Stimulated activated CD8-positive, alpha-beta memory T cell treated with anti-CD3 and anti-CD28 coated beads, Interleukin-7, amount 100 ng/mL, for 48 hours (primary cell): ENCODE results near the gene SLC7A7.
"Not testable (repeated sequence)": the region's sequence is repeated elsewhere in the genome, so short reads cannot be mapped to it uniquely, and the experiment has no call there.

Experiments used
- DNase-seq, 2 donors: peaks; one replicate each; pipeline ENCODE4 v3.0.0-alpha.2; 2020; ENCODE audit warnings: low read depth in 1 of 2; ENCODE audit errors: extremely low read depth in 1 of 2

The SLC7A7 gene

GRCh38 chr14:22793976-22794375, 21.3 kb downstream of the SLC7A7 start:
- DNase-seq: no peak

GRCh38 chr14:22793550-22793949, 21.7 kb downstream of the SLC7A7 start:
- not testable (repeated sequence) for DNase-seq

DNA sequence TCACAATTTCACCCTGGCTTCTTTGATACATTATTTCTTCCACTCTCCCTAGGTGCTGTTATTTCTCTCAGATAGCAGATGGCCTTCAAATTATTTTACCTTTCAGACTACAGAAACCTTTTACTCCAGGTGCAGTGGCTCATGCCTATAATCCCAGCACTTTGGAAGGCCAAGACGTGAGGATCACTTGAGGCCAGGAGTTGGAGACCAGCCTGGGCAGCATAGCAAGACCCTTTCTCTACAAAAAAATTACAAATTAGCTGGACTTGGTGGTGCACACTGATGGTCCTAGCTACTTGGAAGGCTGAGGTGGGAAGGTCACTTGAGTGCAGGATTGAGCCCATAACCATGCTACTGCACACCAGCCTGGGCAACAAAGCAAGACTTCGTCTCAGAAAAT, 23.1 kb downstream of the SLC7A7 start:
- no peak for DNase-seq

DNA sequence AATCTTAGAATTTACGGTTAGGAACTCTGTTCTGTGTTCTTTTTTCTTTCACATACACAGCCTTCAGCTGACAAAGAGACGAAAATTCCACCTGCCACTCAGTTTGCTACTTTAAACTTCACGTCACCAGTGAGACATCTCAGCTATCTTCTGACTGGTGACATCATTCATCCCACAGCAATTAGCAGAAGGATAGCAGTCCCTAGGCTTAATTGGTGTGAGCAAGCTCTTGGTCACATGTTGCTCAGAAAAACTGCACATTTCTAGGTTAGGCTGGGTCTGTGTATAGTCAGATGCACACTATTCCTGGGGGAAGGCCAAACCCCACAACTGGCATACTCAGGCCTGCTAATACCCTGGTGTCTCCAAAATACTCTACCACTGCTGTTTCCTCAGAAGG, 23.9 kb downstream of the SLC7A7 start:
- DNase-seq: no peak

GRCh38 chr14:22786685-22787084, 28.6 kb downstream of the SLC7A7 start:
- no peak for DNase-seq

GRCh38 chr14:22781301-22781991, 33.8 kb downstream of the SLC7A7 start:
- DNase-seq: no peak

DNA sequence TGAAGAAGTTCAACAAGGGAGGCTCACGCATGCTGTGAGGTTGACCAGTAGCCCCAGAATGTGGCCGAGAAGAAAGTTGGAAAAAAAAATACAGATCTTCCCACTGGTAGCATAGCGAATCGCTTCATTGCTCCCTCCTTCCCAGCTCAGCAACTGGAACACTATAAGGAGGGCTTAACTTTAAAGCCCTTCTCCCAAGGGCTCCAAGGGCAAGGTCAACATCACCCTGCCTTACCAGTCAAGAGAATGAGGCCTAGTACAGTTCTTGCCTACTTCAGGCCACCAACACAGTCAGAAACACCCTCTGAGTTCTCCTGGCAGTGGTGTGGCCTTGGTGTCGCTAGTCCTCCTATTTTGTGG, 34.3 kb downstream of the SLC7A7 start:
- no peak for DNase-seq

GRCh38 chr14:22780105-22780679, 35.0 kb downstream of the SLC7A7 start:
- DNase-seq: no peak

GRCh38 chr14:22778084-22778483, 37.2 kb downstream of the SLC7A7 start:
- no peak for DNase-seq

GRCh38 chr14:22776849-22777248, 38.4 kb downstream of the SLC7A7 start:
- DNase-seq: not testable (repeated sequence)

DNA sequence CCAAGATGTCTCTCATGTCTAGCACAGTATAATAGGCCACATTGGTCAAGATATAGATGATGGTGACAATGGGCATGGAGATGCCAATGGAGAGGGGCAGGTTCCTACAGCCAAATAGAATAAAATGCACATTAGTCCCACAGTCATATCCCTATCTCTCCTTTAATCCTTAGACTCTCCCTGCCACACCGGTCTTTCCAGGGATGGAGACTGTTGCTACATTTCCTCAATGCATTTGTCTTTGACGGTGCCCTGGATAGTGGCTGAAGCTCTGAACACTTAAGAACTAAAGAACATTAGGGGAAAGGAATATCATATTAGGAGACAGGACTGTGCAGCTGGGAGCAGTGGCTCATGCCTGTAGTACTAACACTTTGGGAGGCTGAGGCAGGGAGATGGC, 39.0 kb downstream of the SLC7A7 start:
- no peak for DNase-seq

DNA sequence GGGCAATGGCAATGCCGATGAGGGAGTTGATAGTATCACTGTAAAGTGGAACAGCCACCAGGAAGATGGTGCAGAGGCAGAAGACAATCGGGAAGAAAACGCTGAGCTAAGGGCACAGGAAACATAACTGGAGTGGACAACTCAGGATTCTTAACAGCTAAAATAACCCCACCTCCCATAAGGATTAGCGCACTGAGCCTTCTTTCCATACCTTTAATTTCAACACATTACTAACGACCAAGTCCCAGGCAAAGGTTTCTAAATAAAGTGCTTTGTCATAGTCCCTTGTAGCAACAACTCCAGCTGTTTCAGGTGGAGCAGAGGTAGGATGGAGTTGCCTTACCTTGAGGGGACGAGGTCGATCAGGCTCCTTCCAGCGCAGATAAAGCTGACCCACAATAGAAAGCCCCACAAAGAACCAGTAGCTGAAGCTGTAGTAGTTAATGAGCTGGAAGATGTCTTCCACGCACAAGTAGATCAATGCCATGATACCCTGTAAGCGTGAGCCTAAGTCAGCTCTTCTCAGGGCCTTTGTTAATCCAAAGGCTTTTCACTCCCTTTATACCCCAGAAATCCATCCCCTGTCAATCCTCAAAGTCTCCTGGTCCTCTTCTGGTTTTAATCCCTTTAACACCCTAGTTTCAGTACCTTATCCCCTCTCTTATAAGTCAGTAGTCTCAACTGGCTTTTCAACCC, 41.1 kb downstream of the SLC7A7 start:
- DNase-seq: no peak

- DNase-seq: no peak
These were observed 41.8 kb downstream of the SLC7A7 start for GRCh38 chr14:22773162-22774010.

- DNase-seq: no peak
These were observed 42.5 kb downstream of the SLC7A7 start for GRCh38 chr14:22772725-22773124.

GRCh38 chr14:22770481-22771187, 44.6 kb downstream of the SLC7A7 start:
- DNase-seq: no peak

- DNase-seq: no peak
These were observed 45.9 kb downstream of the SLC7A7 start for GRCh38 chr14:22769369-22769768.

DNA sequence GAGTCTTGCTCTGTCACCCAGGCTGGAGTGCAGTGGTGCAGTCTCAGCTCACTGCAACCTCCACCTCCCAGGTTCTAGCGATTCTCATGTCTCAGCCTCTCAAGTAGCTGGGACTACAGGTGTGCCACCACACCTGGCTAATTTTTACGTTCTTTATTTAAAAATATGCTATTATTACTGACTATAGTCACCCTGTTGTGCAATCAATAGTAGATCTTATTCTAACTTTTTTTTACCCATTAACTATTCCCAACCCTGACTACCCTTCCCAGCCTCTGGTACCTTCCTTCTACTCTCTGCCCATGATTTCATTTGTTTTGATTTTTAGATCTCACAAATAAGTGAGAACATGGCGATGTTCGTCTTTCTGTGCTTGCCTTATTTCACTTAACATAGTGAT, 46.3 kb downstream of the SLC7A7 start:
- DNase-seq: no peak

- no peak for DNase-seq
These were observed 48.0 kb downstream of the SLC7A7 start for GRCh38 chr14:22767323-22767589.

GRCh38 chr14:22766457-22767322, 48.5 kb downstream of the SLC7A7 start, which contains the start of gene OXA1L:
OXA1L (plus strand) TSS chr14:22766688; CDS start chr14:22766702, 14 bp downstream.
- DNase-seq: peak; percentile 83 to 94

- DNase-seq: no peak
These were observed 50.9 kb downstream of the SLC7A7 start for GRCh38 chr14:22764382-22764781.
